Forelimb muscle (tissue), 1 donor: Measurements from ENCODE around the gene FAM187B. TPM values are rescaled to one million over a fixed set of nuclear protein-coding genes. Genes with fewer than 3 reads are reported as not detected.

Experiments
- DNase-seq: peaks from one replicate; pipeline ENCODE4 v3.0.0-alpha.2; 2013; ENCODE audit warnings: low read depth
- polyA plus RNA-seq: library from polyadenylated mRNA; unstranded; fragments of 120-200 nt; gene quantifications from one replicate; pipeline ENCODE4 v1.2.1, GENCODE V29; 2013; ENCODE audit not compliant: insufficient read length

Gene FAM187B
- not detected for polyA plus RNA-seq

GRCh38 chr19:35228177-35228930, at the start of gene FAM187B:
FAM187B (minus strand) TSS chr19:35228739; CDS start chr19:35228680, 59 bp downstream.
- no peak for DNase-seq

GRCh38 chr19:35276706-35277281, 48.3 kb upstream of the FAM187B start:
- DNase-seq: no peak

GRCh38 chr19:35274323-35274722, 45.8 kb upstream of the FAM187B start:
- DNase-seq: no peak

GRCh38 chr19:35273686-35274259, 45.2 kb upstream of the FAM187B start:
- DNase-seq: no peak

- no peak for DNase-seq
Observed at GRCh38 chr19:35272954-35273649, 44.6 kb upstream of the FAM187B start.

GRCh38 chr19:35272122-35272719, 43.7 kb upstream of the FAM187B start:
- no peak for DNase-seq

- DNase-seq: no peak
Observed at GRCh38 chr19:35271546-35271945, 43.0 kb upstream of the FAM187B start.

- DNase-seq: no peak
Observed at GRCh38 chr19:35270381-35270811, 41.9 kb upstream of the FAM187B start.

- no peak for DNase-seq
Observed at GRCh38 chr19:35269438-35270117, 41.0 kb upstream of the FAM187B start.

GRCh38 chr19:35268536-35269437, 40.2 kb upstream of the FAM187B start, which contains the start of gene USF2:
USF2 (plus strand) TSS chr19:35268962; CDS start chr19:35269102, 140 bp downstream.
- DNase-seq: no peak

- peak; percentile 54 for DNase-seq
Observed at GRCh38 chr19:35267818-35268535, 39.4 kb upstream of the FAM187B start.

- no peak for DNase-seq
Observed at GRCh38 chr19:35267353-35267817, 38.8 kb upstream of the FAM187B start.

GRCh38 chr19:35266520-35267352, 38.2 kb upstream of the FAM187B start:
- DNase-seq: no peak

- no peak for DNase-seq
Observed at GRCh38 chr19:35265900-35266519, 37.5 kb upstream of the FAM187B start.

- no peak for DNase-seq
Observed at GRCh38 chr19:35265126-35265899, 36.8 kb upstream of the FAM187B start.

- no peak for DNase-seq
Observed at GRCh38 chr19:35264268-35265125, 36.0 kb upstream of the FAM187B start.
